HFFc6 (cell line): ENCODE data around the gene SPTB. TPM values are rescaled to one million over a fixed set of nuclear protein-coding genes. Genes with fewer than 3 reads are reported as not detected.

Source experiments
- DNase-seq: peaks from one replicate; pipeline ENCODE4 v3.0.0-alpha.2; 2018
- H3K27ac Mint-ChIP-seq: 2 replicates; pipeline ENCODE4 v1.8.0; 2020; ENCODE audit warnings: mild to moderate bottlenecking, mixed read lengths
- H3K27me3 Mint-ChIP-seq: 2 replicates; pipeline ENCODE4 v1.8.0; 2021; ENCODE audit warnings: mild to moderate bottlenecking, moderate library complexity, mixed read lengths; ENCODE audit not compliant: insufficient read depth
- H3K36me3 Mint-ChIP-seq: 2 replicates; pipeline ENCODE4 v1.8.0; 2021; ENCODE audit warnings: low read depth, mixed read lengths
- H3K4me1 Mint-ChIP-seq: 2 replicates; pipeline ENCODE4 v1.8.0; 2020; ENCODE audit warnings: low read depth, mixed read lengths
- H3K4me3 Mint-ChIP-seq: 2 replicates; pipeline ENCODE4 v1.8.0; 2020; ENCODE audit warnings: mild to moderate bottlenecking, moderate library complexity, mixed read lengths
- H3K9me3 Mint-ChIP-seq: 2 replicates; pipeline ENCODE4 v1.8.0; 2020; ENCODE audit warnings: mild to moderate bottlenecking, mixed read lengths
- CTCF ChIP-seq: fragments of 200-600 bp; sonication (generic); IDR thresholded peaks from 2 replicates; pipeline ENCODE4 v1.5.0; 2021; ENCODE audit warnings: antibody characterized with exemption, mild to moderate bottlenecking
- total RNA-seq, 6 experiments: library from RNA; stranded (reverse); fragmentation: NEBNext Ultra II Directional; extraction: Animal tissue kit (Norgen Biotek cat#: 25700); gene quantifications; 2 replicates in 1 of 6; 3 replicates in 5 of 6; pipeline ENCODE4 v1.2.3, GENCODE V29; 2021

Gene SPTB
- total RNA-seq, 6 experiments from 2014 or later, result 0.58 to 1.1 (median 0.72) TPM

- no peak for TF ChIP-seq CTCF
- H3K27me3 Mint-ChIP-seq, result peaks cover 2% of the 10 kb centered on the region; the same call in 1 of the 2 replicates
- no peak for DNase-seq
- H3K4me1 Mint-ChIP-seq, result peaks cover 11% of the 10 kb centered on the region
- no peaks in the 10 kb centered on the region for H3K36me3 Mint-ChIP-seq
- H3K4me3 Mint-ChIP-seq, result no peak overlapping the region
- H3K9me3 Mint-ChIP-seq, result no peaks in the 10 kb centered on the region
- no peak overlapping the region for H3K27ac Mint-ChIP-seq
Measured at GRCh38 chr14:64795921-64796320, 83.8 kb downstream of the SPTB start.

GRCh38 chr14:64795211-64795610 lies 84.5 kb downstream of the SPTB start:
- Mint-ChIP-seq H3K27ac (no peak overlapping the region), H3K4me1 (peaks cover 4% of the 10 kb centered on the region), H3K4me3 (no peak overlapping the region), H3K9me3 (no peaks in the 10 kb centered on the region), H3K27me3 (peaks cover 2% of the 10 kb centered on the region; the same call in 1 of the 2 replicates), H3K36me3 (no peaks in the 10 kb centered on the region)
- no peak for TF ChIP-seq CTCF
- no peak for DNase-seq

- no peak overlapping the region for H3K27ac Mint-ChIP-seq
- no peak for TF ChIP-seq CTCF
- peaks cover 2% of the 10 kb centered on the region; the same call in 1 of the 2 replicates for H3K27me3 Mint-ChIP-seq
- H3K4me3 Mint-ChIP-seq, result no peak overlapping the region
- H3K9me3 Mint-ChIP-seq, result no peaks in the 10 kb centered on the region
- no peak for DNase-seq
- H3K4me1 Mint-ChIP-seq, result peaks cover 19% of the 10 kb centered on the region
- H3K36me3 Mint-ChIP-seq, result no peaks in the 10 kb centered on the region
Measured at GRCh38 chr14:64792871-64793560, 86.7 kb downstream of the SPTB start.

GRCh38 chr14:64792231-64792630 lies 87.5 kb downstream of the SPTB start:
- no peak for TF ChIP-seq CTCF
- H3K27me3 Mint-ChIP-seq, result peaks cover 2% of the 10 kb centered on the region; the same call in 1 of the 2 replicates
- H3K36me3 Mint-ChIP-seq, result no peaks in the 10 kb centered on the region
- H3K4me3 Mint-ChIP-seq, result no peak overlapping the region
- no peaks in the 10 kb centered on the region for H3K9me3 Mint-ChIP-seq
- H3K4me1 Mint-ChIP-seq, result peaks cover 24% of the 10 kb centered on the region
- DNase-seq, result no peak
- no peak overlapping the region for H3K27ac Mint-ChIP-seq

GRCh38 chr14:64790478-64790877 lies 89.2 kb downstream of the SPTB start:
- Mint-ChIP-seq H3K36me3 (no peaks in the 10 kb centered on the region), H3K9me3 (no peaks in the 10 kb centered on the region), H3K27ac (no peak overlapping the region), H3K4me1 (peaks cover 36% of the 10 kb centered on the region), H3K27me3 (peaks cover 2% of the 10 kb centered on the region), H3K4me3 (no peak overlapping the region)
- TF ChIP-seq CTCF, result no peak
- DNase-seq, result no peak
